ENCODE results near the gene MAD1L1. TPM values are rescaled to one million over a fixed set of nuclear protein-coding genes. Genes with fewer than 3 reads are reported as not detected.
A peak's percentile ranks its signal among the peaks of the same experiment; 100 is the strongest.

The MAD1L1 gene
- total RNA-seq (100 to 1,000 TPM; 112 to 141 (median 125) TPM), polyA plus RNA-seq (100 to 1,000 TPM; 269 to 314 TPM), total RNA-seq (20.3 reads per million, percentile 51 among the genes with 10 or more reads in this experiment)

- H3K4me1 Mint-ChIP-seq, result peaks cover 16 to 58% (median 31%) of the 10 kb centered on the region in 7 donors
- peaks cover 0 to 50% (median 0%) of the 10 kb centered on the region in 3 experiments for H3K36me3 ChIP-seq (ENCODE audit: control insufficient read depth in 2 of 3, insufficient read depth in 3 of 3, low read length in 3 of 3)
- peak; percentile 75 to 90 (median 88) for DNase-seq
- H3K27ac Mint-ChIP-seq, result peak within 1 kb of the TSS; percentile 66 to 91 (median 86)
- H3K9me3 Mint-ChIP-seq, result peaks cover 0 to 2% (median 0%) of the 10 kb centered on the region in 11 donors
- peak; percentile 90 for ATAC-seq
- no peaks in the 10 kb centered on the region for H3K9me3 ChIP-seq (ENCODE audit: control insufficient read depth in 2 of 3, low read length in 3 of 3)
- intact Hi-C loops (cut with micrococcal nuclease), result loop anchor here (1.0 to 10.0 kb wide), 11 partner anchors 9 to 1188 kb away; partner anchors contain the start of genes EIF3B (in 2 of the 2), MRM2 (in 2 of the 2), NUDT1 (in 2 of the 2) and BRAT1 (in 1 of the 2)
- no peaks in the 10 kb centered on the region for H3K27me3 Mint-ChIP-seq
- H3K36me3 Mint-ChIP-seq, result peaks cover 0 to 26% (median 4%) of the 10 kb centered on the region in 5 donors
- peaks cover 13 to 27% of the 10 kb centered on the region in 2 donors for H3K4me1 ChIP-seq (ENCODE audit: control insufficient read depth in 2 of 2, insufficient read depth in 2 of 2, low read length in 2 of 2)
- peak within 1 kb of the TSS; percentile 99 for H3K4me3 ChIP-seq (ENCODE audit: low read length)
- H3K27me3 ChIP-seq (ENCODE audit: control insufficient read depth in 2 of 2, insufficient read depth in 2 of 2, low read length in 2 of 2), result no peaks in the 10 kb centered on the region
- ChIA-PET CTCF (no interaction called here), POLR2A (interaction anchor here (0.6 to 2.8 kb wide), 5 partner anchors 8 to 1869 kb away, joined by 3 to 12 read pairs (median 3); partner anchors contain the start of genes MRM2 and NUDT1)
- H3K27ac ChIP-seq (ENCODE audit: low read depth, low read length), result peak within 1 kb of the TSS; percentile 80
- H3K4me3 Mint-ChIP-seq, result peak within 1 kb of the TSS; percentile 88 to 98 (median 95)
Measured at GRCh38 chr7:2232766-2233520, at the start of gene MAD1L1. Gene MAD1L1 (minus strand): TSS chr7:2232945. CDS start chr7:2230133, 2,812 bp downstream.

GRCh38 chr7:2282185-2282751, 49.5 kb upstream of the MAD1L1 start:
- Mint-ChIP-seq H3K36me3 (peaks cover 0 to 6% (median 0%) of the 10 kb centered on the region in 5 donors), H3K4me1 (peaks cover 0 to 10% (median 3%) of the 10 kb centered on the region in 7 donors), H3K27ac (no peak overlapping the region), H3K9me3 (peaks cover 0 to 2% (median 0%) of the 10 kb centered on the region in 11 donors), H3K27me3 (no peaks in the 10 kb centered on the region), H3K4me3 (no peak overlapping the region)
- no peaks in the 10 kb centered on the region for H3K36me3 ChIP-seq (ENCODE audit: control insufficient read depth in 2 of 3, insufficient read depth in 3 of 3, low read length in 3 of 3)
- DNase-seq (no peak), ATAC-seq (no peak)
- CTCF ChIA-PET, result no interaction called here
- H3K9me3 ChIP-seq (ENCODE audit: control insufficient read depth in 2 of 3, low read length in 3 of 3), result no peaks in the 10 kb centered on the region
- H3K27me3 ChIP-seq (ENCODE audit: control insufficient read depth in 2 of 2, insufficient read depth in 2 of 2, low read length in 2 of 2), result no peaks in the 10 kb centered on the region
- POLR2A ChIA-PET, result no interaction called here
- no peak overlapping the region for H3K4me3 ChIP-seq (ENCODE audit: low read length)
- no peak overlapping the region for H3K27ac ChIP-seq (ENCODE audit: low read depth, low read length)
- H3K4me1 ChIP-seq (ENCODE audit: control insufficient read depth in 2 of 2, insufficient read depth in 2 of 2, low read length in 2 of 2), result no peaks in the 10 kb centered on the region
- intact Hi-C loops (cut with micrococcal nuclease), result no loop called here

GRCh38 chr7:2281541-2281940, 48.8 kb upstream of the MAD1L1 start:
- Histone ChIP-seq H3K36me3 (ENCODE audit: control insufficient read depth in 2 of 3, insufficient read depth in 3 of 3, low read length in 3 of 3) (no peaks in the 10 kb centered on the region), H3K27ac (ENCODE audit: low read depth, low read length) (no peak overlapping the region), H3K27me3 (ENCODE audit: control insufficient read depth in 2 of 2, insufficient read depth in 2 of 2, low read length in 2 of 2) (no peaks in the 10 kb centered on the region), H3K4me1 (ENCODE audit: control insufficient read depth in 2 of 2, insufficient read depth in 2 of 2, low read length in 2 of 2) (no peaks in the 10 kb centered on the region), H3K9me3 (ENCODE audit: control insufficient read depth in 2 of 3, low read length in 3 of 3) (no peaks in the 10 kb centered on the region), H3K4me3 (ENCODE audit: low read length) (no peak overlapping the region)
- ChIA-PET POLR2A (no interaction called here), CTCF (no interaction called here)
- DNase-seq, result no peak
- H3K9me3 Mint-ChIP-seq, result peaks cover 0 to 2% (median 0%) of the 10 kb centered on the region in 11 donors
- ATAC-seq, result no peak
- no peak overlapping the region for H3K4me3 Mint-ChIP-seq
- peaks cover 0 to 12% (median 0%) of the 10 kb centered on the region in 5 donors for H3K36me3 Mint-ChIP-seq
- intact Hi-C loops (cut with micrococcal nuclease), result no loop called here
- H3K4me1 Mint-ChIP-seq, result peaks cover 0 to 10% (median 3%) of the 10 kb centered on the region in 7 donors
- H3K27ac Mint-ChIP-seq, result no peak overlapping the region
- H3K27me3 Mint-ChIP-seq, result no peaks in the 10 kb centered on the region

- H3K36me3 ChIP-seq (ENCODE audit: control insufficient read depth in 2 of 3, insufficient read depth in 3 of 3, low read length in 3 of 3), result no peaks in the 10 kb centered on the region
Measured at GRCh38 chr7:2280424-2280823, 47.7 kb upstream of the MAD1L1 start.

GRCh38 chr7:2279896-2280295, 47.2 kb upstream of the MAD1L1 start:
- peaks cover 0 to 10% (median 3%) of the 10 kb centered on the region in 7 donors for H3K4me1 Mint-ChIP-seq
- no peak overlapping the region for H3K4me3 Mint-ChIP-seq
- Histone ChIP-seq H3K9me3 (ENCODE audit: control insufficient read depth in 2 of 3, low read length in 3 of 3) (no peaks in the 10 kb centered on the region), H3K27me3 (ENCODE audit: control insufficient read depth in 2 of 2, insufficient read depth in 2 of 2, low read length in 2 of 2) (no peaks in the 10 kb centered on the region), H3K4me3 (ENCODE audit: low read length) (no peak overlapping the region), H3K36me3 (ENCODE audit: control insufficient read depth in 2 of 3, insufficient read depth in 3 of 3, low read length in 3 of 3) (peaks cover 0 to 2% (median 0%) of the 10 kb centered on the region in 3 experiments), H3K4me1 (ENCODE audit: control insufficient read depth in 2 of 2, insufficient read depth in 2 of 2, low read length in 2 of 2) (no peaks in the 10 kb centered on the region), H3K27ac (ENCODE audit: low read depth, low read length) (no peak overlapping the region)
- ChIA-PET CTCF (no interaction called here), POLR2A (no interaction called here)
- H3K27me3 Mint-ChIP-seq, result no peaks in the 10 kb centered on the region
- ATAC-seq (no peak), DNase-seq (no peak)
- H3K9me3 Mint-ChIP-seq, result peaks cover 0 to 2% (median 0%) of the 10 kb centered on the region in 11 donors
- peak overlapping the region in 2 of 9 donors; percentile 69 to 76 for H3K27ac Mint-ChIP-seq
- H3K36me3 Mint-ChIP-seq, result peaks cover 0 to 12% (median 0%) of the 10 kb centered on the region in 5 donors
- intact Hi-C loops (cut with micrococcal nuclease), result no loop called here

More at GRCh38 chr7:2280424-2280823, 47.7 kb upstream of the MAD1L1 start:
- intact Hi-C loops (cut with micrococcal nuclease), result no loop called here
- Mint-ChIP-seq H3K27me3 (no peaks in the 10 kb centered on the region), H3K9me3 (peaks cover 0 to 2% (median 0%) of the 10 kb centered on the region in 11 donors), H3K4me1 (peaks cover 0 to 10% (median 3%) of the 10 kb centered on the region in 7 donors), H3K4me3 (no peak overlapping the region), H3K36me3 (peaks cover 0 to 12% (median 0%) of the 10 kb centered on the region in 5 donors), H3K27ac (no peak overlapping the region)
- Histone ChIP-seq H3K4me3 (ENCODE audit: low read length) (no peak overlapping the region), H3K27me3 (ENCODE audit: control insufficient read depth in 2 of 2, insufficient read depth in 2 of 2, low read length in 2 of 2) (no peaks in the 10 kb centered on the region), H3K4me1 (ENCODE audit: control insufficient read depth in 2 of 2, insufficient read depth in 2 of 2, low read length in 2 of 2) (no peaks in the 10 kb centered on the region), H3K9me3 (ENCODE audit: control insufficient read depth in 2 of 3, low read length in 3 of 3) (no peaks in the 10 kb centered on the region), H3K27ac (ENCODE audit: low read depth, low read length) (no peak overlapping the region)
- POLR2A ChIA-PET, result interaction anchor here (0.6 kb wide), 1 partner anchor 110 kb away, joined by 3 read pairs; no protein-coding TSS in a partner anchor
- ATAC-seq, result no peak
- CTCF ChIA-PET, result interaction anchor here (0.7 kb wide), 1 partner anchor 914 kb away, joined by 4 read pairs; no protein-coding TSS in a partner anchor
- no peak for DNase-seq

GRCh38 chr7:2278026-2278425, 45.3 kb upstream of the MAD1L1 start:
- ATAC-seq (no peak), DNase-seq (no peak)
- H3K9me3 Mint-ChIP-seq, result peaks cover 0 to 2% (median 0%) of the 10 kb centered on the region in 11 donors
- H3K27me3 Mint-ChIP-seq, result no peaks in the 10 kb centered on the region
- H3K27me3 ChIP-seq (ENCODE audit: control insufficient read depth in 2 of 2, insufficient read depth in 2 of 2, low read length in 2 of 2), result no peaks in the 10 kb centered on the region
- no peaks in the 10 kb centered on the region for H3K9me3 ChIP-seq (ENCODE audit: control insufficient read depth in 2 of 3, low read length in 3 of 3)
- H3K27ac ChIP-seq (ENCODE audit: low read depth, low read length), result no peak overlapping the region
- POLR2A ChIA-PET, result no interaction called here
- H3K4me1 Mint-ChIP-seq, result peaks cover 0 to 10% (median 3%) of the 10 kb centered on the region in 7 donors
- H3K4me3 Mint-ChIP-seq, result no peak overlapping the region
- peaks cover 0 to 6% (median 0%) of the 10 kb centered on the region in 3 experiments for H3K36me3 ChIP-seq (ENCODE audit: control insufficient read depth in 2 of 3, insufficient read depth in 3 of 3, low read length in 3 of 3)
- H3K36me3 Mint-ChIP-seq, result peaks cover 0 to 22% (median 4%) of the 10 kb centered on the region in 5 donors
- H3K27ac Mint-ChIP-seq, result no peak overlapping the region
- no peak overlapping the region for H3K4me3 ChIP-seq (ENCODE audit: low read length)
- H3K4me1 ChIP-seq (ENCODE audit: control insufficient read depth in 2 of 2, insufficient read depth in 2 of 2, low read length in 2 of 2), result no peaks in the 10 kb centered on the region
- intact Hi-C loops (cut with micrococcal nuclease), result no loop called here
- CTCF ChIA-PET, result no interaction called here
